ENCODE data around the gene APBA2.

DNA sequence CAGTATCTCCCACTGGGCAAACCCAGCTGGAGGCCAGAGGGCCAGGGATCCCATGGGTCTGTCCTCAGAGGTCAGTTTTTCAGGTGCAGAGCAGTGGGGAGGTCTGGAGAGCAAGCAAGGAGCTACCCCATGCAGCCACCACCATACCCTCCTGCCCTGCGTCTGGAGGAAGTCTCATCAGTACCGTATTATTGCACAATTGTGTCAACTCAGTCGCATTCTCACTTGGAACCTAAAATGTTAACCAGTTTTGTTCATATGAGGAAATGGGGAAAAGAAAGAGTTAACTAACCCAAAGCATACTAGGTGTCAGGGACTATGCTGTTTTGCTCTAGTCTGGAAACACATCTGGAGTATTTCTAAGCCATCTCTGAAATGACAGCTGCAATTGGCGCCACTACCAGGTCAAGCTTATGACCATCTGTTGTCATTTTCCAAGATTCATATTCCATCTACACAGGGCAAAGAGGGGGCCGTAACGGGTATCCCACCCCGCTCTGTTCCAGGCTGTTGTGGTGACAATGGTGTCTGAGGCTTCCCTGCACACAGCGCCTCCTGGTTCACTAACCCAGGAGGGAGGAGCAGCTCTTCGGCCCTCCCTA, 16.9 kb upstream of the APBA2 start:
- TF ChIP-seq, protein P1, sequence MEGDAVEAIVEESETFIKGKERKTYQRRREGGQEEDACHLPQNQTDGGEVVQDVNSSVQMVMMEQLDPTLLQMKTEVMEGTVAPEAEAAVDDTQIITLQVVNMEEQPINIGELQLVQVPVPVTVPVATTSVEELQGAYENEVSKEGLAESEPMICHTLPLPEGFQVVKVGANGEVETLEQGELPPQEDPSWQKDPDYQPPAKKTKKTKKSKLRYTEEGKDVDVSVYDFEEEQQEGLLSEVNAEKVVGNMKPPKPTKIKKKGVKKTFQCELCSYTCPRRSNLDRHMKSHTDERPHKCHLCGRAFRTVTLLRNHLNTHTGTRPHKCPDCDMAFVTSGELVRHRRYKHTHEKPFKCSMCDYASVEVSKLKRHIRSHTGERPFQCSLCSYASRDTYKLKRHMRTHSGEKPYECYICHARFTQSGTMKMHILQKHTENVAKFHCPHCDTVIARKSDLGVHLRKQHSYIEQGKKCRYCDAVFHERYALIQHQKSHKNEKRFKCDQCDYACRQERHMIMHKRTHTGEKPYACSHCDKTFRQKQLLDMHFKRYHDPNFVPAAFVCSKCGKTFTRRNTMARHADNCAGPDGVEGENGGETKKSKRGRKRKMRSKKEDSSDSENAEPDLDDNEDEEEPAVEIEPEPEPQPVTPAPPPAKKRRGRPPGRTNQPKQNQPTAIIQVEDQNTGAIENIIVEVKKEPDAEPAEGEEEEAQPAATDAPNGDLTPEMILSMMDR (IDR thresholded peaks at IDR 0.05; ENCODE audit: low read length) = no peak
- TF ChIP-seq EZH2phosphoT487 (IDR thresholded peaks at IDR 0.05; ENCODE audit: low read length) = no peak
- TF ChIP-seq EZH2 (optimal IDR thresholded peaks at IDR 0.05; ENCODE audit: low read depth, low read length) = no peak

Measured in MM.1S (cell line).